Ovary (tissue), 3 donors: Measurements from ENCODE around the gene PTPRN2.

Experiments used
- EP300 ChIP-seq: sonication (generic); formaldehyde crosslinking; IDR thresholded peaks from one replicate; pipeline ENCODE4 v1.6.1; 2017; ENCODE audit warnings: antibody characterized with exemption
- POLR2A ChIP-seq: fragments of 450-650 bp; IDR thresholded peaks from one replicate; pipeline ENCODE4 v1.6.1; 2017; ENCODE audit warnings: antibody characterized with exemption, mild to moderate bottlenecking, moderate library complexity
- TF ChIP-seq, protein P1 (sequence below), 3 donors: fragments of 450-650 bp in 2 of 3; fragments of 200-600 bp in 1 of 3; IDR thresholded peaks; one replicate each; pipeline versions ENCODE4 v1.5.1 to v1.8.0; 2016 to 2022; ENCODE audit warnings: antibody characterized with exemption in 3 of 3, mild to moderate bottlenecking in 1 of 3
- donor health status: DM: no; HTN: no; CAD: no.

DNA sequence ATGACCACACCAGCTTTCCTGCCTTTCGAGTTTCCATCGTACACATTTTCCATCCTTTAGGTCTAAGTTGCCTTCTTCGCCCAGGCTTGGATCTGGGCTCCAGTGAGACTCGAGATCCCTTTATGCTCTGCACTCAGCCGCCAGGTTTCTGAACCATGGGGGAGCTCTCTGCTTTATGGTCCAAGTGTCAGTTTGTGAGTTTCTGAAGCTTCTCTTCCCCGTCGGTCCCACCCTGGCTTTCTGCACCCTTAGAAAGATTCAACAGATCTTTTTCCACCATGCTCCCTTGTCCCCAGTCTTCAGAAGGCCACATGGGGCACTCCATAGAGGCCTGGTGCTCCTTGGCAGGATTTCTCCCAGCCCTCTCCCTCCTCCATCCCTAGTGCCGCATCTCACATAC lies 402.0 kb downstream of the PTPRN2 start:
- TF ChIP-seq, protein P1, sequence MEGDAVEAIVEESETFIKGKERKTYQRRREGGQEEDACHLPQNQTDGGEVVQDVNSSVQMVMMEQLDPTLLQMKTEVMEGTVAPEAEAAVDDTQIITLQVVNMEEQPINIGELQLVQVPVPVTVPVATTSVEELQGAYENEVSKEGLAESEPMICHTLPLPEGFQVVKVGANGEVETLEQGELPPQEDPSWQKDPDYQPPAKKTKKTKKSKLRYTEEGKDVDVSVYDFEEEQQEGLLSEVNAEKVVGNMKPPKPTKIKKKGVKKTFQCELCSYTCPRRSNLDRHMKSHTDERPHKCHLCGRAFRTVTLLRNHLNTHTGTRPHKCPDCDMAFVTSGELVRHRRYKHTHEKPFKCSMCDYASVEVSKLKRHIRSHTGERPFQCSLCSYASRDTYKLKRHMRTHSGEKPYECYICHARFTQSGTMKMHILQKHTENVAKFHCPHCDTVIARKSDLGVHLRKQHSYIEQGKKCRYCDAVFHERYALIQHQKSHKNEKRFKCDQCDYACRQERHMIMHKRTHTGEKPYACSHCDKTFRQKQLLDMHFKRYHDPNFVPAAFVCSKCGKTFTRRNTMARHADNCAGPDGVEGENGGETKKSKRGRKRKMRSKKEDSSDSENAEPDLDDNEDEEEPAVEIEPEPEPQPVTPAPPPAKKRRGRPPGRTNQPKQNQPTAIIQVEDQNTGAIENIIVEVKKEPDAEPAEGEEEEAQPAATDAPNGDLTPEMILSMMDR (IDR thresholded peaks at IDR 0.05) = no peak
- no peak for TF ChIP-seq POLR2A
- TF ChIP-seq EP300 = no peak
